ACHN (cell line): ENCODE data around the gene POMZP3.
"Not testable (repeated sequence)": the region's sequence is repeated elsewhere in the genome, so short reads cannot be mapped to it uniquely, and the experiment has no call there.

ENCODE experiments used
- DNase-seq: peaks from one replicate; pipeline ENCODE4 v3.0.0-alpha.2; 2015
- in situ Hi-C: cut with HindIII; loops from 2 replicates; pipeline ENCODE4 v1.10.0; 2017; ENCODE audit warnings: low sequenced_read_pairs, low pct_ligation_motif_present, low pct_unique_long_range_greater_than_20kb

POMZP3 gene

DNA sequence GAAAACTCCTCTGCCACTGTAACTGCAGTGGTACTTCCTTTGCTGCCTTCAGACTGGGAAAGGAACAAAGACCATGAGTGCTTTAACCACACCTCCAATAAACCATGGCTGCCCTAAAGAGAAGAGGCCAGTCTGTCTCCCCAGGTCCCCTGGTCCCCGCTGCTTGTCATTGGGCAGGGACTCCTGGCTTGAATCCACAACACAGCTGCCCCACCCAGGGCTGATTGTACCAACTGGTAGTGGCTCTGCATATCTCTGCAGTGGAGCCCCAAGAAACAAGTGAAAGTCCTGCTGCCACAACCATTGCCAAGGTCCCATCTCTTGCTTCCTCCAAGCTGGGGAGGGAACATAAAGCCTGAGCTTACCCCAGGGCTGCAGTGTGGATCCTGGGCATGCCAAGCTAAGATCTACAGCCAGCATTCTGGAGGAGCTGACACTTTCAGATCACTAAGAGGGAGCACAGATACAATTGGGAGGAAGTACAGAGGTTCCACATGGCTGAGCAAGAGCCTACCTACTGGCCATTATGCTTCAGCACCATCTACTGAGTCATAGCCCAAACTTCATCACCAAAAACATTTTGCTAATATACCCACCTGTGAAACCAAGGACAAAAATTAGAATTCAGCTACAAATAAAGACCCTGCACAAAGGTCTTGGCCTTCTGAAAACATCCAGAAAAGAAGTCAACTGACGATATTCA is 35.3 kb downstream of the POMZP3 start:
- in situ Hi-C loops, DNase-seq: not testable (repeated sequence)

- in situ Hi-C loops, DNase-seq: not testable (repeated sequence)
Measured at GRCh38 chr7:76591033-76591432, 36.0 kb downstream of the POMZP3 start.

DNA sequence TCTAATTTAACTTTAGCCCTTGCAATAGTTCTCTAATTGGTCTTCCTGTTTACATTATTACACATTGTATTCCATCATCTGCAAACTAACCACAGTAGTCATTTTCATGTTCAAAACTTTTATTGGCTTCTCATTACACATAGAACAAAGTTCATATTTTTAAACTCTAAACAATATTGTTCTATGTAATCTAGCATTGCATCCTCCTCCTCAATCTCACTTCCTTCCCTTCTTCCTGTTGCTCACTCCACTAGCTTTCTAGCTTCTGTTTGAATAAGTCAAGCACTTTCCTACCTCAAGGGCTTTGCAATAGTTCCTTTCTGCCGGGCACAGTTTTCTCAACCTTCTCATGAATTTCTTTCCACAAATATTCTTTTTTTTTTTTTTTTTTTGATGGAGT is 38.5 kb downstream of the POMZP3 start:
- in situ Hi-C loops, DNase-seq: not testable (repeated sequence)

- in situ Hi-C loops, DNase-seq: not testable (repeated sequence)
Measured at GRCh38 chr7:76586585-76587315, 40.3 kb downstream of the POMZP3 start.

- in situ Hi-C loops = not testable (repeated sequence)
- DNase-seq = peak; percentile 33
Measured at GRCh38 chr7:76583636-76584281, 43.3 kb downstream of the POMZP3 start.

DNA sequence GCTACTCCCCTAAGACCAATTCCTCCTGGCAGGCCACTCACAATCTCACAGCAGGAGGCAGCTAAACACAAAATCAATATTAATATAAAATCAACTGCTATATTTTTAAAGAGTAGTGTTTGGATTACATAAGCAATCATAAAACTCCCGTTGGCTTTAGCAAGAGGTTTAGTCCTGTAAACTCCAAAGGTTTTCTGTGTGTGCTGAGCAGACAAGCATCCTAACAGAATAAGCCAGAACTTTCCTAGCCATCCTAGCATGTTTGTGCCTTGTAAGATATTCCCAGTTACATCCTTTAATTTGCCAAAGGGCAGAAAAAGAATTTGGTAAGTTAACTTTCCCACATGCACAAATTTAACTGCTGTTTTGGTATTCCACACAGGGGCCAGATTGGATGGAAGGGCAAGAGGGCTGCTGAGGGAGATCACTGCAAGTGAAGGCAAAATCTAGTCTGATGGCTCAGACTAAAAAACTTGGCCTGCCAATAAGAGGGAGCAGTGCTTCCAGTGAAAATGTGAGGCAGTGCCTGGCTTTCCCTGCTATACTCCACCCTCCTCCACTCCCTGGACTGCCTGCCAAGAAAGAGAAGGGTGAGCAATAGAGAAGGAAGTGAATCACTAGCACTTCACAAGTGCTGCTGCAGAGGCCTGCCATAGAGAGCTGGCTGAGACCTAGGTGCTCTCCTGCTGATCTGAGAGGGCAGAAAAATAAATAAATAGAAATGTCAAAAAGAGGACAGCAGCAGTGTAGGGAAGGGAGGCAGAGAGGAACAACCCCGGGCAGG is 44.0 kb downstream of the POMZP3 start:
- DNase-seq = peak; percentile 92
- in situ Hi-C loops = not testable (repeated sequence)

DNA sequence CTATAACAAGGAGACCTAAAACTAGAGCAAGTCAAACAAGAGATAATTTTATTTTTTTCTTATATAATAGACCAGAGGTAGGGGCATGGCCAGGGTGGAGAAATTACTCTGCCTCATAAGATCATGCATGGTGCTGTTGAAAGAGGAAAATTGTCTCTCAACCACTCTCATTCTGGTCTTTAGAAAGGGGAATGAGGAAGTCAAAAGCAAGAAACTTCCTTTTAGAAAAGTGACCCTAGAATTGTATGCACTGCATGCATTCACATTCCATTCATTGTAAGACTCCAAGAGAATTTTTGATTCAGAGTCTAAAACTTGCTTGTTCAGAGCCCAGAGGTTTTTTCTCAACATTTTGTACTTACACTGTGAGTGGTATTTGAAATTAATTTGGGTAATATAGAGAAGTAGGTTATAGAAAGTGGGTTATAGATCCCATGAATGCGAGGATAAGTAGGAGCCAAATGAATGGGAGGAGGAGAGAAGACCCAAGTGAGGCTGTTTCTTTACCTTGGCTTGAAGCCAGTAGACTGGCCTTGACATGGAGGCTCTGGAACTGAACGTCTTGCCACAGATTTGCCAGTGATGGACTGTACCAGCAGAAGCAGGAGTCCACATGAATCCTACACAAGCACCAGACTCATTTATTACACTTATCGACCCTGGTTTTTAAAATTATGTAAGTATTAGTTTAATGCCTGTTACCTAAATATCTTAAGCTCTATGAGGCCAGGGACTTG is 51.0 kb downstream of the POMZP3 start:
- in situ Hi-C loops, DNase-seq: not testable (repeated sequence)

- DNase-seq, in situ Hi-C loops: not testable (repeated sequence)
Measured at GRCh38 chr7:76575431-76575830, 51.6 kb downstream of the POMZP3 start.

GRCh38 chr7:76572296-76572695 is 54.8 kb downstream of the POMZP3 start:
- in situ Hi-C loops, DNase-seq: not testable (repeated sequence)

DNA sequence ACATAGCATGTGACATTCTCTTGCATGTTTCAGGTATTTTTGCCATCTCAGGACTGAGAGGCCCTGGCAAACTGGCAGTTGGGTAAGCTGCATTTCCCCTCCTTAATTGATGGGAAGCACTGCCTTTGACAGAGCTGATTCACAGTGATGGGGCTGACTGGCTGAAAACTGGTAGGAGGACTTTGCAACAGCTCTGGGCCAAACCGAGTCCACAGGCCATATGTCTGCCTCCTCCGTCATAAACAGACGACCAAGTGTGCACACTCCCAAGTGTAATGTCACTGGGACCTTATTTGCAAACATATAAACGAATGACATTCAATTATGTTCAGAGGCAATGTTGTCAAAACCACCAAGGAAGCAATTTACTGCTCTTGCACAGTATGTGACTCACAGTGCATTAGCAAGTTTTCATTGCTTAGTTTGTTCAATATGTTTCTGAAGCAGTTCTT is 56.7 kb downstream of the POMZP3 start:
- DNase-seq, in situ Hi-C loops: not testable (repeated sequence)

- in situ Hi-C loops = not testable (repeated sequence)
- DNase-seq = peak; percentile 83
Measured at GRCh38 chr7:76568742-76569141, 58.3 kb downstream of the POMZP3 start.

GRCh38 chr7:76567753-76568152 is 59.3 kb downstream of the POMZP3 start:
- in situ Hi-C loops, DNase-seq: not testable (repeated sequence)

DNA sequence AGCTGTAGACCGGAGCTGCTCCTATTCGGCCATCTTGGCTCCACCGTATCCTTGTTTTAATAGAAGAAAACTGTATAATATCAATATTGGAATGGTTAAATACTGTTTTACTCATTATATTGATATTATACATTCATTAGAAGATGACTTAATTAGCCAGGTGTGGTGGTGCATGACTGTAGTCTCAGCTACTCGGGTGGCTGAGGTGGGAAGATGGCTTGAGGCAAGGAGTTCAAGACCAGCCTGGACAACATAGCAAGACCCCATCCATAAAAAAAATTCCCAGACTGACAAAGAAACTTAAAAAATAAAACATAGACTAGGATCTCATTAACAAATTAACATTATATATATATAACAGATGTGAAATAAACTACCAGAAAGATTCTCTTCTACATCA is 59.8 kb downstream of the POMZP3 start:
- in situ Hi-C loops, DNase-seq: not testable (repeated sequence)

- in situ Hi-C loops, DNase-seq: not testable (repeated sequence)
Measured at GRCh38 chr7:76565001-76565400, 62.1 kb downstream of the POMZP3 start.

DNA sequence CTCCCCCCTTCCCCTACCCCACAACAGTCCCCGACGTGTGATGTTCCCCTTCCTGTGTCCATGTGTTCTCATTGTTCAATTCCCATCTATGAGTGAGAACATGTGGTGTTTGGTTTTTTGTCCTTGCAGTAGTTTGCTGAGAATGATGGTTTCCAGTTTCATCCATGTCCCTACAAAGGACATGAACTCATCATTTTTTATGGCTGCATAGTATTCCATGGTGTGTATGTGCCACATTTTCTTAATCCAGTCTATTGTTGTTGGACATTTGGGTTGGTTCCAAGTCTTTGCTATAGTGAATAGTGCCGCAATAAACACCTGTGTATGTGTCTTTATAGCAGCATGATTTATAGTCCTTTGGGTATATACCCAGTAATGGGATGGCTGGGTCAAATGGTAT is 65.7 kb downstream of the POMZP3 start:
- in situ Hi-C loops, DNase-seq: not testable (repeated sequence)

GRCh38 chr7:76560157-76560556 is 66.9 kb downstream of the POMZP3 start:
- in situ Hi-C loops, DNase-seq: not testable (repeated sequence)
